Pancreas (tissue), 10 donors: ENCODE measurements around the gene SMYD3. TPM values are rescaled to one million over a fixed set of nuclear protein-coding genes. Genes with fewer than 3 reads are reported as not detected.

Source experiments
- ATAC-seq, 4 donors: fragments of 200-7000 bp; cut with Tn5 transposase; one replicate each; pipeline versions ENCODE4 v1.8.0 to v1.9.1; 2020; ENCODE audit warnings: mild to moderate bottlenecking in 4 of 4, moderate library complexity in 4 of 4
- DNase-seq, 6 donors: peaks; one replicate each; pipeline ENCODE4 v3.0.0-alpha.2; 2020
- FAIRE-seq: peaks from 2 replicates; lab custom pipeline; 2012; peaks lifted over from hg19 to GRCh38; lab: Jason Lieb, UNC
- H3K27ac ChIP-seq, 4 donors: fragments of 200-600 bp; sonication (generic); 1 replicate in 3 of 4; 2 replicates in 1 of 4; pipeline versions ENCODE4 v1.5.0 to v1.8.0; 2020
- H3K27me3 ChIP-seq, 4 donors: fragments of 200-600 bp; one replicate each; pipeline ENCODE4 v1.8.0; 2021
- H3K36me3 ChIP-seq, 3 donors: fragments of 200-600 bp; sonication (generic) in 1 of 3; one replicate each; pipeline versions ENCODE4 v1.5.0 to v1.8.0; 2020 to 2021
- H3K4me1 ChIP-seq, 3 donors: fragments of 200-600 bp; one replicate each; pipeline ENCODE4 v1.8.0; 2021
- H3K4me3 ChIP-seq, 4 donors: fragments of 200-600 bp; sonication (generic) in 2 of 4; one replicate each; pipeline versions ENCODE4 v1.5.0 to v1.8.0; 2020 to 2021
- H3K9me3 ChIP-seq, 4 donors: fragments of 200-600 bp; one replicate each; pipeline ENCODE4 v1.8.0; 2021
- CTCF ChIP-seq, 4 donors: fragments of 200-600 bp; sonication (generic) in 3 of 4; IDR thresholded peaks; one replicate each; pipeline versions ENCODE4 v1.5.0 to v1.8.0; 2021; ENCODE audit warnings: antibody characterized with exemption in 4 of 4
- WGBS, 2 donors: extraction: QIAGEN DNeasy Blood & Tissue Kit; methylation state at CpG; one replicate each; pipeline ENCODE4 v1.1.7; 2013; 5-methylcytosine and 5-hydroxymethylcytosine counted together
- intact Hi-C, 3 donors: fragments of 100-400 bp; cut with DNase I; formaldehyde crosslinking; loops; one replicate each; pipeline versions ENCODE4 v1.11.1 to v1.14.2; 2022
- polyA plus RNA-seq, 2 donors: library from polyadenylated mRNA; stranded (reverse); fragments of 200-250 nt; gene quantifications; one replicate each; pipeline ENCODE4 v1.2.3, GENCODE V29; 2013
- total RNA-seq, 6 donors: library from RNA; stranded (reverse); fragmentation: NEBNext Ultra II Directional in 4 of 6; extraction: Animal tissue kit (Norgen Biotek cat#: 25700) in 4 of 6; gene quantifications; one replicate each; pipeline versions ENCODE4 v1.2.1 to v1.2.4, GENCODE V29; 2021 to 2023
- donor health status: healthy with polysubstance abuse.
- donor health status: DM: no; HTN: no; CAD: no; lungs with moderate emphysema.
- donor health status: DM: no; HTN: no; CAD: no.
- donor health status: control.
- donor health status: control.
- donor health status: Bipolar disorder and iron deficiency.
- donor health status: DM: yes; HTN: yes; CAD: no.
- donor health status: DM: no; HTN: no; CAD: no.
- donor health status: DM: no; HTN: no; CAD: no.
- donor health status: DM: yes; HTN: yes; CAD: no.

SMYD3 gene
- total and polyA plus RNA-seq, 8 donors = 4.6 to 10.5 (median 6.7) TPM

- intact Hi-C loops = no loop called here
- Histone ChIP-seq H3K36me3 (no peaks in the 10 kb centered on the region), H3K9me3 (no peaks in the 10 kb centered on the region), H3K4me1 (peaks cover 0 to 5% (median 0%) of the 10 kb centered on the region in 3 donors), H3K4me3 (no peak overlapping the region), H3K27me3 (no peaks in the 10 kb centered on the region), H3K27ac (no peak overlapping the region)
- ATAC-seq (no peak), DNase-seq (no peak), FAIRE-seq (no peak)
- WGBS, 2 donors = 90 to 97% methylated on average over 6 of the region's 6 CpGs
- TF ChIP-seq CTCF (IDR thresholded peaks at IDR 0.05) = no peak
Measured at GRCh38 chr1:245987997-245988392, 519.1 kb downstream of the SMYD3 start.

- Histone ChIP-seq H3K27ac (no peak overlapping the region), H3K36me3 (no peaks in the 10 kb centered on the region), H3K9me3 (no peaks in the 10 kb centered on the region), H3K4me3 (no peak overlapping the region), H3K4me1 (peaks cover 0 to 5% (median 0%) of the 10 kb centered on the region in 3 donors), H3K27me3 (no peaks in the 10 kb centered on the region)
- DNase-seq (no peak), FAIRE-seq (no peak), ATAC-seq (no peak)
- TF ChIP-seq CTCF (IDR thresholded peaks at IDR 0.05) = no peak
- 78 to 87% methylated on average over 6 of the region's 6 CpGs for WGBS, 2 donors
- intact Hi-C loops = no loop called here
Measured at GRCh38 chr1:245987577-245987976, 519.5 kb downstream of the SMYD3 start.

- H3K36me3 ChIP-seq = no peaks in the 10 kb centered on the region
- no peaks in the 10 kb centered on the region for H3K9me3 ChIP-seq
- FAIRE-seq = no peak
- 64 to 69% methylated on average over 2 of the region's 2 CpGs for WGBS, 2 donors
- intact Hi-C loops = no loop called here
- TF ChIP-seq CTCF (IDR thresholded peaks at IDR 0.05) = no peak
- no peak for DNase-seq
- no peak overlapping the region for H3K27ac ChIP-seq
- no peak overlapping the region for H3K4me3 ChIP-seq
- no peaks in the 10 kb centered on the region for H3K27me3 ChIP-seq
- ATAC-seq = no peak
- H3K4me1 ChIP-seq = peaks cover 0 to 5% (median 0%) of the 10 kb centered on the region in 3 donors
Measured at GRCh38 chr1:245987219-245987545, 519.9 kb downstream of the SMYD3 start.

- no peak for ATAC-seq
- H3K27ac ChIP-seq = no peak overlapping the region
Measured at GRCh38 chr1:245986404-245987218, 520.5 kb downstream of the SMYD3 start.

More at GRCh38 chr1:245986404-245987218, 520.5 kb downstream of the SMYD3 start:
- intact Hi-C loops = no loop called here
- H3K9me3 ChIP-seq = no peaks in the 10 kb centered on the region
- H3K36me3 ChIP-seq = no peaks in the 10 kb centered on the region
- TF ChIP-seq CTCF (IDR thresholded peaks at IDR 0.05) = no peak
- no peaks in the 10 kb centered on the region for H3K27me3 ChIP-seq
- H3K4me1 ChIP-seq = peaks cover 0 to 5% (median 0%) of the 10 kb centered on the region in 3 donors
- no peak for FAIRE-seq
- H3K4me3 ChIP-seq = no peak overlapping the region
- WGBS, 2 donors = 75 to 78% methylated on average over 12 of the region's 12 CpGs
- DNase-seq = no peak
